ENCODE data around the gene ENDOV. TPM values are rescaled to one million over a fixed set of nuclear protein-coding genes. Genes with fewer than 3 reads are reported as not detected.

ENDOV gene
- total RNA-seq, 1 donor from 2014 or later = 9.7 TPM

DNA sequence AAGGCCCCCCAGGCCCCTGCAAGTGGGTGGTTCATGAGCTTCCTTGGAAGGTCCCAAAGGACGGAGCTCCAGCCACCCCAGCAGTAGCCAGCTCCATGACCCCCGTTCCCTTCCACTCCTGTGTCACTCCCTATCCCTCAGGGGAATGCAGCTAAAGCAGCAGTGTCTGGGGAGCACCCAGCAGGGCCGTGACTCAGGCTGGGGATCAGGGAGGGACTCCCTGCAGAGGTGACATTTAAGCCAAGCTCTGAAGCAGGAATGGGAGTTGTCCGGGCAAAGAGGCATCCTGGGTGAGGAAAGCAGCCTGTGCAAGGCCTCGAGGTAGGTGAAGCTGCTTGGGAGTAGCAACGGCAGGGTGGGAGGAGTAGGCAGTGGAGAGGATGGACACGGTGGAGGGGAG, 72.5 kb downstream of the ENDOV start:
- Histone ChIP-seq H3K4me2 (no peak overlapping the region), H3K9me3 (ENCODE audit: low read depth) (no peaks in the 10 kb centered on the region), H3K9ac (no peak overlapping the region), H3K4me3 (no peak overlapping the region), H3K27ac (no peak overlapping the region), H3F3A (ENCODE audit: low read depth) (peaks cover 12% of the 10 kb centered on the region), H3K79me2 (ENCODE audit: low read depth) (no peaks in the 10 kb centered on the region), H3K27me3 (peaks cover 54% of the 10 kb centered on the region), H3K4me1 (peaks cover 14% of the 10 kb centered on the region), H2AFZ (replicated peaks) (no peak overlapping the region), H4K20me1 (ENCODE audit: low read depth) (no peaks in the 10 kb centered on the region), H3K36me3 (no peaks in the 10 kb centered on the region)
- peaks cover 29% of the 10 kb centered on the region for H3K4me1 Mint-ChIP-seq
- no peak for TF ChIP-seq EZH2phosphoT487 (IDR thresholded peaks at IDR 0.05)
- TF ChIP-seq, protein P1, sequence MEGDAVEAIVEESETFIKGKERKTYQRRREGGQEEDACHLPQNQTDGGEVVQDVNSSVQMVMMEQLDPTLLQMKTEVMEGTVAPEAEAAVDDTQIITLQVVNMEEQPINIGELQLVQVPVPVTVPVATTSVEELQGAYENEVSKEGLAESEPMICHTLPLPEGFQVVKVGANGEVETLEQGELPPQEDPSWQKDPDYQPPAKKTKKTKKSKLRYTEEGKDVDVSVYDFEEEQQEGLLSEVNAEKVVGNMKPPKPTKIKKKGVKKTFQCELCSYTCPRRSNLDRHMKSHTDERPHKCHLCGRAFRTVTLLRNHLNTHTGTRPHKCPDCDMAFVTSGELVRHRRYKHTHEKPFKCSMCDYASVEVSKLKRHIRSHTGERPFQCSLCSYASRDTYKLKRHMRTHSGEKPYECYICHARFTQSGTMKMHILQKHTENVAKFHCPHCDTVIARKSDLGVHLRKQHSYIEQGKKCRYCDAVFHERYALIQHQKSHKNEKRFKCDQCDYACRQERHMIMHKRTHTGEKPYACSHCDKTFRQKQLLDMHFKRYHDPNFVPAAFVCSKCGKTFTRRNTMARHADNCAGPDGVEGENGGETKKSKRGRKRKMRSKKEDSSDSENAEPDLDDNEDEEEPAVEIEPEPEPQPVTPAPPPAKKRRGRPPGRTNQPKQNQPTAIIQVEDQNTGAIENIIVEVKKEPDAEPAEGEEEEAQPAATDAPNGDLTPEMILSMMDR (IDR thresholded peaks at IDR 0.05) = no peak
- TF ChIP-seq EZH2 (IDR thresholded peaks at IDR 0.05) = no peak
- H3K4me3 Mint-ChIP-seq = no peak overlapping the region
- H3K36me3 Mint-ChIP-seq = no peaks in the 10 kb centered on the region
- no peaks in the 10 kb centered on the region for H3K9me3 Mint-ChIP-seq
- H3K27ac Mint-ChIP-seq = no peak overlapping the region
- H3K27me3 Mint-ChIP-seq (ENCODE audit: insufficient read depth, low read depth) = peaks cover 15% of the 10 kb centered on the region
- DNase-seq (ENCODE audit: low spot score) = no peak

Small RNAs within 50 kb of the gene (microRNA-seq; reads per million reads assigned to microRNA genes)
- gene MIR4730 = not detected

Small RNAs within 50 kb of the gene (small RNA-seq; reads per million reads assigned to genes)
- not detected for gene MIR4730

Other genes with a start within 250 kb of the ENDOV start
- gene CARD14, start 245.1 kb upstream of the ENDOV start, total RNA-seq (ENCODE audit: low replicate concordance) = 0.56 and 0.60 TPM in 2 replicates
- 7.2 and 12.4 TPM in 2 replicates for gene SGSH, start 194.8 kb upstream of the ENDOV start, total RNA-seq (ENCODE audit: low replicate concordance)
- gene SLC26A11, start 194.7 kb upstream of the ENDOV start, total RNA-seq (ENCODE audit: low replicate concordance) = 7.9 and 24.1 TPM in 2 replicates
- gene RNF213, start 154.3 kb upstream of the ENDOV start, total RNA-seq (ENCODE audit: low replicate concordance) = 19.8 and 23.7 TPM in 2 replicates
- 2.6 and 3.8 TPM in 2 replicates for gene NPTX1, start 61.4 kb downstream of the ENDOV start, total RNA-seq (ENCODE audit: low replicate concordance)
- 7.4 and 19.9 TPM in 2 replicates for gene RPTOR, start 129.7 kb downstream of the ENDOV start, total RNA-seq (ENCODE audit: low replicate concordance)